Measurements from ENCODE around the gene RAB40C. TPM values are rescaled to one million over a fixed set of nuclear protein-coding genes. Genes with fewer than 3 reads are reported as not detected.
A peak's percentile ranks its signal among the peaks of the same experiment; 100 is the strongest.

The RAB40C gene
- total RNA-seq, 1 experiment from 2014 or later: 19.1 TPM

DNA sequence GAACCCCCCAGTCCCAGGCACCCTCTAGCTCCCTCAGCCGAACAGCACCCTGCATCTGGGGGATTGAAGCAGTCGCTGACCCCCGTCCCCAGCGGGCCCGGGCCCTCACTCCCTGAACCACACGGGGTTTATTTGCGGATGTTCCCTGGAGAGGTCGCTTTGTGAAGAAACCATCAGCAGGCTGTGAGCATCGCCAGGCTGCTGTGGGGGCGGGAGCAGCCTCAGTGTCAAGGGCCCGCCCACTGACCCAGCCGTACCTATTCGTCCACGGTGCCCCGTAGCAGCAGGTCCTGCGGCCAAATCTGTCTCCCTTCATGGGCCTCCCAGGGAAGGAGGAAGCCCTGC lies 6.4 kb upstream of the RAB40C start:
- TF ChIP-seq, protein P1, sequence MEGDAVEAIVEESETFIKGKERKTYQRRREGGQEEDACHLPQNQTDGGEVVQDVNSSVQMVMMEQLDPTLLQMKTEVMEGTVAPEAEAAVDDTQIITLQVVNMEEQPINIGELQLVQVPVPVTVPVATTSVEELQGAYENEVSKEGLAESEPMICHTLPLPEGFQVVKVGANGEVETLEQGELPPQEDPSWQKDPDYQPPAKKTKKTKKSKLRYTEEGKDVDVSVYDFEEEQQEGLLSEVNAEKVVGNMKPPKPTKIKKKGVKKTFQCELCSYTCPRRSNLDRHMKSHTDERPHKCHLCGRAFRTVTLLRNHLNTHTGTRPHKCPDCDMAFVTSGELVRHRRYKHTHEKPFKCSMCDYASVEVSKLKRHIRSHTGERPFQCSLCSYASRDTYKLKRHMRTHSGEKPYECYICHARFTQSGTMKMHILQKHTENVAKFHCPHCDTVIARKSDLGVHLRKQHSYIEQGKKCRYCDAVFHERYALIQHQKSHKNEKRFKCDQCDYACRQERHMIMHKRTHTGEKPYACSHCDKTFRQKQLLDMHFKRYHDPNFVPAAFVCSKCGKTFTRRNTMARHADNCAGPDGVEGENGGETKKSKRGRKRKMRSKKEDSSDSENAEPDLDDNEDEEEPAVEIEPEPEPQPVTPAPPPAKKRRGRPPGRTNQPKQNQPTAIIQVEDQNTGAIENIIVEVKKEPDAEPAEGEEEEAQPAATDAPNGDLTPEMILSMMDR (IDR thresholded peaks at IDR 0.05; ENCODE audit: insufficient read depth in 1 of 2, low read depth in 1 of 2, low read length in 1 of 2, severe bottlenecking in 1 of 2, unreplicated experiment in 1 of 2): no peak

DNA sequence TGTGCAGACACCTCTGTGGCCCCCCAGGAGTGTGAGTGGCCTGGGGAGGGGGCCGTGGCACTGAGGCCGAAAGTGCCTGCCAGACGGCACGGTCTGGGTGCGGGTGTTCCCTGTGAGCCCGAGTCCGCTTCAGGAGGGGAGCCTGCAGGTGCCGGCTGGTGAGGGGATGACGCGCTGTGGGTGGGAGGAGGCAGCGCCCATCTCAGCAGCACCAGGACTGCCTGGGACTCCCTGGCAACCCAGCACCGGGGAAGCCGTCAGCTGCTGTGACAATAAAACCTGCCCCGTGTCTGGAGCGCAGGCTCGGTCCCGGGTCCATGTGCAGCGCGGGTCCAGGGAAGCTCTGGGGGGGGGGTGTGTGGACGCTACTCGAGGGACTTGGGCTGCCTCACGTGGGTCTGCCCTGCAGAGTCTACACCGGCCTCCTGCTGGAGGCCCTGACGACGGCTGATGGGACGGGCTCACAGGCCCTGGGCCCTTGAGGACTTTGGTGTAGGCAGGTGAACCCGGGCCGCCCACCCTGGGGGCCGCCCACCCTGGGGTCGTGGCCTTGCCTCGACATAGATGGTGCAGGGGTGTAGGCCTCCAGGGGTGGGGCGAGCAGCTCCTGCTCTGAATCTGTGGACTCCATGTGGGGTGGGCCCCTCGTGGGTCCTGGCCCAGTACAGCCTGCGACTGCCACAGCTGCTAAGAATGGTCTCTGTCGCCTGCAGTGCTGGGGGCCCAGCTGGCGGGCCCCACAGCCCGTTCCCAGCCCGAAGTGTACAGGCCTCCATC lies 5.9 kb upstream of the RAB40C start:
- Histone ChIP-seq H3K36me3 (ENCODE audit: control insufficient read depth, insufficient read depth, low read length) (no peaks in the 10 kb centered on the region; the same call in none of the 2 replicates), H3K9me3 (no peaks in the 10 kb centered on the region), H3K27me3 (replicated peaks; ENCODE audit: control insufficient read depth, insufficient read depth, low read length) (no peaks in the 10 kb centered on the region), H3K4me3 (ENCODE audit: low read depth, low read length) (no peak overlapping the region), H3K4me1 (peaks cover 3% of the 10 kb centered on the region; the same call in 1 of the 2 replicates)
- no peaks in the 10 kb centered on the region for H3K27me3 Mint-ChIP-seq (ENCODE audit: insufficient read depth, unreplicated experiment)
- H3K4me3 Mint-ChIP-seq (ENCODE audit: unreplicated experiment): no peak overlapping the region
- no TSS peak for BruUV-seq (replicated peaks)
- intact Hi-C loops (cut with micrococcal nuclease; ENCODE audit: unreplicated experiment): no loop called here
- H3K9me3 Mint-ChIP-seq (ENCODE audit: unreplicated experiment): no peaks in the 10 kb centered on the region
- CTCF ChIA-PET: no interaction called here
- H3K36me3 Mint-ChIP-seq (ENCODE audit: insufficient read depth, unreplicated experiment): peaks cover 28% of the 10 kb centered on the region
- DNase-seq: no peak
- TF ChIP-seq, protein P1 (IDR thresholded peaks at IDR 0.05; ENCODE audit: insufficient read depth in 1 of 2, low read depth in 1 of 2, low read length in 1 of 2, severe bottlenecking in 1 of 2, unreplicated experiment in 1 of 2): no peak
- no peak overlapping the region for H3K27ac Mint-ChIP-seq (ENCODE audit: unreplicated experiment)
- POLR2A ChIA-PET: interaction anchor here (0.5 kb wide), 1 partner anchor 57 kb away, joined by 3 read pairs; no protein-coding TSS in a partner anchor
- no peaks in the 10 kb centered on the region for H3K4me1 Mint-ChIP-seq (ENCODE audit: low read depth, unreplicated experiment)

More for the DNA sequence above, 6.4 kb upstream of the RAB40C start:
- H3K36me3 Mint-ChIP-seq (ENCODE audit: insufficient read depth, unreplicated experiment): peaks cover 24% of the 10 kb centered on the region
- H3K9me3 ChIP-seq: no peaks in the 10 kb centered on the region
- no TSS peak for BruUV-seq (replicated peaks)
- H3K4me1 Mint-ChIP-seq (ENCODE audit: low read depth, unreplicated experiment): no peaks in the 10 kb centered on the region
- no peak overlapping the region for H3K27ac Mint-ChIP-seq (ENCODE audit: unreplicated experiment)
- no peaks in the 10 kb centered on the region for H3K27me3 Mint-ChIP-seq (ENCODE audit: insufficient read depth, unreplicated experiment)
- no peak overlapping the region for H3K4me3 Mint-ChIP-seq (ENCODE audit: unreplicated experiment)
- H3K4me3 ChIP-seq (ENCODE audit: low read depth, low read length): no peak overlapping the region
- H3K9me3 Mint-ChIP-seq (ENCODE audit: unreplicated experiment): no peaks in the 10 kb centered on the region
- H3K27me3 ChIP-seq (replicated peaks; ENCODE audit: control insufficient read depth, insufficient read depth, low read length): no peaks in the 10 kb centered on the region
- no peak for DNase-seq
- no peaks in the 10 kb centered on the region; the same call in none of the 2 replicates for H3K36me3 ChIP-seq (ENCODE audit: control insufficient read depth, insufficient read depth, low read length)
- H3K4me1 ChIP-seq: peaks cover 3% of the 10 kb centered on the region; the same call in 1 of the 2 replicates
- ChIA-PET CTCF (no interaction called here), POLR2A (no interaction called here)
- intact Hi-C loops (cut with micrococcal nuclease; ENCODE audit: unreplicated experiment): no loop called here

DNA sequence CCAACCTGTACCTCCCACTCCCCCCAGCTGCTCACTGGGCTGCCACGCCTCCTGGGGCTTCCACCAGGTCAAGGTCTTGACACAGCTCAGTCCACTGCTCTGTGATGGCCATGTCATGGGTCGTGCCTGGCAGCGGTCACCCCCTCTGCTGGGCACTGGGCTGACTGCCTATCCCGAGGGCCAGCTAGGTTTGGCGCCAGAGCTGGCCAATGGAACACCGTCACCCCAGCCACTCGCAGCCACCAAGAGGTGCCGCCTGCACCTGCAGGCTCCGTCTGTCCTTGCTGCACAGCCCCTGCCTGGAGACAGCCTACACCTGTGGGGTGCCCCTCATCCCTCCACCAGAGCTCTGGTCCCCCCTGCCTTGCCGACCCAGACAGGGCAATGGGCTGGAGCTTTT lies 4.5 kb upstream of the RAB40C start:
- Mint-ChIP-seq H3K27me3 (ENCODE audit: insufficient read depth, unreplicated experiment) (no peaks in the 10 kb centered on the region), H3K27ac (ENCODE audit: unreplicated experiment) (no peak overlapping the region), H3K4me3 (ENCODE audit: unreplicated experiment) (no peak overlapping the region), H3K4me1 (ENCODE audit: low read depth, unreplicated experiment) (peaks cover under 1% of the 10 kb centered on the region), H3K9me3 (ENCODE audit: unreplicated experiment) (no peaks in the 10 kb centered on the region), H3K36me3 (ENCODE audit: insufficient read depth, unreplicated experiment) (peaks cover 39% of the 10 kb centered on the region)
- Histone ChIP-seq H3K9me3 (no peaks in the 10 kb centered on the region), H3K27me3 (replicated peaks; ENCODE audit: control insufficient read depth, insufficient read depth, low read length) (no peaks in the 10 kb centered on the region), H3K4me1 (peaks cover 3% of the 10 kb centered on the region; the same call in 1 of the 2 replicates), H3K4me3 (ENCODE audit: low read depth, low read length) (no peak overlapping the region), H3K36me3 (ENCODE audit: control insufficient read depth, insufficient read depth, low read length) (no peaks in the 10 kb centered on the region; the same call in none of the 2 replicates)
- TF ChIP-seq, protein P1 (IDR thresholded peaks at IDR 0.05; ENCODE audit: insufficient read depth in 1 of 2, low read depth in 1 of 2, low read length in 1 of 2, severe bottlenecking in 1 of 2, unreplicated experiment in 1 of 2): no peak
- BruUV-seq (replicated peaks): no TSS peak
- POLR2A ChIA-PET: no interaction called here
- intact Hi-C loops (cut with micrococcal nuclease; ENCODE audit: unreplicated experiment): loop anchor here (5.0 kb wide), 1 partner anchor 58 kb away; the partner anchor contains the start of gene CAPN15
- DNase-seq: peak in 1 of 2 experiments; percentile 62
- CTCF ChIA-PET: interaction anchor here (0.6 to 1.2 kb wide), 3 partner anchors 9 to 203 kb away, joined by 3 to 6 read pairs (median 3); no protein-coding TSS in a partner anchor

All from Caco-2 (cell line).